GM23338 (cell line): ENCODE data around the gene CD247. TPM values are rescaled to one million over a fixed set of nuclear protein-coding genes. Genes with fewer than 3 reads are reported as not detected.

Source experiments
- ATAC-seq: fragments of 200-7000 bp; cut with Tn5 transposase; 3 replicates; pipeline ENCODE4 v1.9.1; 2020
- DNase-seq: peaks from one replicate; pipeline ENCODE4 v3.0.0-alpha.2; 2015; ENCODE audit warnings: low spot score
- H2AFZ ChIP-seq: fragments of 200-600 bp; sonication (generic); 2 replicates; pipeline ENCODE4 v1.8.0; 2016; ENCODE audit warnings: antibody characterized with exemption, mild to moderate bottlenecking, moderate library complexity
- H3F3A ChIP-seq: fragments of 200-600 bp; sonication (generic); replicated peaks from 2 replicates; pipeline ENCODE4 v1.8.0; 2017; ENCODE audit warnings: antibody characterized with exemption, mixed run types, low read depth
- H3K27ac ChIP-seq: fragments of 200-600 bp; sonication (generic); 2 replicates; pipeline ENCODE4 v1.6.1; 2016; ENCODE audit warnings: low read depth
- H3K27me3 ChIP-seq: fragments of 200-600 bp; sonication (generic); 2 replicates; pipeline ENCODE4 v1.8.0; 2016; ENCODE audit warnings: mild to moderate bottlenecking, mixed run types, moderate library complexity; ENCODE audit not compliant: insufficient read depth
- H3K36me3 ChIP-seq: fragments of 200-600 bp; sonication (generic); 2 replicates; pipeline ENCODE4 v1.8.0; 2016; ENCODE audit warnings: mild to moderate bottlenecking; ENCODE audit not compliant: insufficient read depth
- H3K4me1 ChIP-seq: fragments of 200-600 bp; sonication (generic); 2 replicates; pipeline ENCODE4 v1.8.0; 2016; ENCODE audit warnings: mild to moderate bottlenecking, moderate library complexity; ENCODE audit not compliant: insufficient read depth
- H3K4me2 ChIP-seq: fragments of 200-600 bp; sonication (generic); 2 replicates; pipeline ENCODE4 v1.7.1; 2017; ENCODE audit warnings: mixed run types
- H3K4me3 ChIP-seq: fragments of 200-600 bp; sonication (generic); 2 replicates; pipeline ENCODE4 v1.6.1; 2016; ENCODE audit warnings: mixed run types
- H3K79me2 ChIP-seq: fragments of 200-600 bp; sonication (generic); replicated peaks from 2 replicates; pipeline ENCODE4 v1.8.0; 2017; ENCODE audit warnings: mild to moderate bottlenecking; ENCODE audit not compliant: insufficient read depth
- H3K9me2 ChIP-seq: fragments of 200-600 bp; sonication (generic); 2 replicates; pipeline ENCODE4 v1.8.0; 2017; ENCODE audit not compliant: insufficient read depth
- H4K20me1 ChIP-seq: fragments of 200-600 bp; sonication (generic); replicated peaks from 2 replicates; pipeline ENCODE4 v1.8.0; 2017; ENCODE audit warnings: mild to moderate bottlenecking; ENCODE audit not compliant: insufficient read depth
- H3K27ac Mint-ChIP-seq: 2 replicates; pipeline ENCODE4 v1.8.0; 2020; ENCODE audit warnings: inconsistent platforms, mild to moderate bottlenecking, moderate library complexity, mixed read lengths
- H3K27me3 Mint-ChIP-seq: 3 replicates; pipeline ENCODE4 v1.8.0; 2022; ENCODE audit warnings: low read depth, mild to moderate bottlenecking, moderate library complexity, mixed read lengths, inconsistent platforms; ENCODE audit not compliant: insufficient read depth, poor library complexity
- H3K36me3 Mint-ChIP-seq: 3 replicates; pipeline ENCODE4 v1.8.0; 2021; ENCODE audit warnings: low read depth, mild to moderate bottlenecking, inconsistent platforms, moderate library complexity, mixed read lengths
- H3K4me1 Mint-ChIP-seq: 3 replicates; pipeline ENCODE4 v1.8.0; 2020; ENCODE audit warnings: mild to moderate bottlenecking, inconsistent platforms, mixed read lengths
- H3K4me3 Mint-ChIP-seq: 3 replicates; pipeline ENCODE4 v1.8.0; 2021; ENCODE audit warnings: moderate library complexity, mild to moderate bottlenecking, inconsistent platforms, mixed read lengths
- H3K9me3 Mint-ChIP-seq: 3 replicates; pipeline ENCODE4 v1.8.0; 2020; ENCODE audit warnings: moderate library complexity, mild to moderate bottlenecking, inconsistent platforms, mixed read lengths
- CREB1 ChIP-seq: fragments of 250-450 bp; sonication (Bioruptor Pico); IDR thresholded peaks from 2 replicates; pipeline ENCODE4 v1.5.0; 2020; ENCODE audit warnings: low read depth, mild to moderate bottlenecking, moderate library complexity
- CTCF ChIP-seq, 2 experiments: fragments of 200-600 bp in 1 of 2; sonication (generic) in 1 of 2; conservative IDR thresholded peaks; 2 replicates each; pipeline versions ENCODE4 v1.5.1 to v1.6.1; 2016 to 2017; ENCODE audit warnings: antibody characterized with exemption in 2 of 2, low read depth in 2 of 2, mild to moderate bottlenecking in 2 of 2, moderate library complexity in 1 of 2
- EZH2 ChIP-seq: fragments of 200-600 bp; sonication (generic); IDR thresholded peaks from one replicate; pipeline ENCODE4 v1.8.0; 2017; ENCODE audit warnings: antibody characterized with exemption, mild to moderate bottlenecking, low read depth; ENCODE audit not compliant: unreplicated experiment
- EZH2phosphoT487 ChIP-seq: fragments of 200-600 bp; sonication (generic); IDR thresholded peaks from one replicate; pipeline ENCODE4 v1.8.1; 2018; ENCODE audit warnings: antibody characterized with exemption; ENCODE audit not compliant: unreplicated experiment
- JUNB ChIP-seq: IDR thresholded peaks from one replicate; pipeline ENCODE4 v1.6.1; 2016; ENCODE audit warnings: antibody characterized with exemption; ENCODE audit not compliant: unreplicated experiment
- NANOG ChIP-seq: IDR thresholded peaks from 2 replicates; pipeline ENCODE4 v1.6.1; 2016; ENCODE audit warnings: antibody characterized with exemption, borderline replicate concordance
- ZNF331 ChIP-seq: fragments of 250-450 bp; sonication (Bioruptor Pico); IDR thresholded peaks from 2 replicates; pipeline ENCODE4 v1.5.0; 2020; ENCODE audit warnings: low read depth, mild to moderate bottlenecking, moderate library complexity
- ZNF462 ChIP-seq: fragments of 250-450 bp; sonication (Bioruptor Pico); IDR thresholded peaks from 2 replicates; pipeline ENCODE4 v1.5.0; 2020; ENCODE audit warnings: mild to moderate bottlenecking, moderate library complexity
- polyA plus RNA-seq: library from polyadenylated mRNA; unstranded; fragments of >200 nt; fragmentation: Nextera tagmentation; extraction: Ambion mirVana; gene quantifications from 2 replicates; pipeline ENCODE4 v1.2.1, GENCODE V29; 2016
- total RNA-seq: library from RNA; depleted of rRNA; stranded (reverse); fragments of >200 nt; shearing (Covaris generic); gene quantifications from 2 replicates; pipeline ENCODE4 v1.2.3, GENCODE V29; 2014

The CD247 gene
- total and polyA plus RNA-seq, 2 experiments from 2014 or later = 1.2 to 1.4 TPM

- H4K20me1 ChIP-seq = no peaks in the 10 kb centered on the region
- no peaks in the 10 kb centered on the region for H3K36me3 ChIP-seq
- H3K9me3 Mint-ChIP-seq = no peaks in the 10 kb centered on the region
- no peak overlapping the region for H3K27ac ChIP-seq
- H3K4me1 Mint-ChIP-seq = peaks cover 15% of the 10 kb centered on the region; the same call in 2 of the 3 replicates
- no peaks in the 10 kb centered on the region for H3F3A ChIP-seq
- no peak for TF ChIP-seq CREB1
- no peak for TF ChIP-seq NANOG
- no peak for TF ChIP-seq ZNF462
- TF ChIP-seq EZH2phosphoT487 = no peak
- no peak for TF ChIP-seq EZH2
- TF ChIP-seq JUNB = no peak
- H2AFZ ChIP-seq = no peak overlapping the region
- no peak overlapping the region for H3K27ac Mint-ChIP-seq
- DNase-seq = no peak
- H3K27me3 Mint-ChIP-seq = peaks cover 5% of the 10 kb centered on the region
- H3K4me1 ChIP-seq = no peaks in the 10 kb centered on the region
- H3K79me2 ChIP-seq = no peaks in the 10 kb centered on the region
- ATAC-seq = no peak
- no peak overlapping the region for H3K4me2 ChIP-seq
- no peak overlapping the region for H3K4me3 Mint-ChIP-seq
- H3K27me3 ChIP-seq = no peaks in the 10 kb centered on the region
- H3K4me3 ChIP-seq = no peak overlapping the region
- peaks cover 5% of the 10 kb centered on the region; the same call in 1 of the 3 replicates for H3K36me3 Mint-ChIP-seq
- H3K9me2 ChIP-seq = no peaks in the 10 kb centered on the region
These were observed 22.7 kb upstream of the CD247 start for GRCh38 chr1:167541003-167541402.

- Histone ChIP-seq H3F3A (no peaks in the 10 kb centered on the region), H3K4me2 (no peak overlapping the region), H4K20me1 (no peaks in the 10 kb centered on the region), H3K27ac (no peak overlapping the region), H3K4me3 (no peak overlapping the region), H3K27me3 (no peaks in the 10 kb centered on the region), H3K4me1 (no peaks in the 10 kb centered on the region), H2AFZ (no peak overlapping the region), H3K9me2 (no peaks in the 10 kb centered on the region), H3K79me2 (no peaks in the 10 kb centered on the region), H3K36me3 (no peaks in the 10 kb centered on the region)
- Mint-ChIP-seq H3K27ac (no peak overlapping the region), H3K9me3 (no peaks in the 10 kb centered on the region), H3K27me3 (peaks cover 7% of the 10 kb centered on the region), H3K4me1 (peaks cover 15% of the 10 kb centered on the region; the same call in 2 of the 3 replicates), H3K4me3 (no peak overlapping the region), H3K36me3 (no peaks in the 10 kb centered on the region; the same call in 2 of the 3 replicates)
- DNase-seq (peak; percentile 90), ATAC-seq (peak; percentile 85)
- TF ChIP-seq CTCF (conservative IDR thresholded peaks at IDR 0.05; ENCODE audit: low read depth in 2 of 2) (peak; percentile 54 to 71), ZNF331 (no peak)
These were observed 20.3 kb upstream of the CD247 start for GRCh38 chr1:167538657-167539056.
